KMS-11 (cell line): Measurements from ENCODE around the gene RPIA.
A peak's percentile ranks its signal among the peaks of the same experiment; 100 is the strongest.

ENCODE experiments used
- H2AFZ ChIP-seq: fragments of 200-600 bp; sonication (generic); 2 replicates; pipeline ENCODE4 v1.6.1; 2016; ENCODE audit warnings: antibody characterized with exemption, mixed run types, low read depth
- H3K27ac ChIP-seq: fragments of 200-600 bp; sonication (generic); 2 replicates; pipeline ENCODE4 v1.6.1; 2016; ENCODE audit warnings: mild to moderate bottlenecking, mixed run types
- H3K27me3 ChIP-seq: fragments of 200-600 bp; sonication (generic); 2 replicates; pipeline ENCODE4 v1.6.1; 2017; ENCODE audit warnings: mild to moderate bottlenecking, low read depth, mixed run types, moderate library complexity; ENCODE audit not compliant: insufficient read depth
- H3K36me3 ChIP-seq: fragments of 200-600 bp; sonication (generic); 2 replicates; pipeline ENCODE4 v1.6.1; 2017; ENCODE audit warnings: mild to moderate bottlenecking, mixed run types; ENCODE audit not compliant: insufficient read depth
- H3K4me1 ChIP-seq: fragments of 200-600 bp; sonication (generic); 2 replicates; pipeline ENCODE4 v1.6.1; 2016; ENCODE audit warnings: mild to moderate bottlenecking, low read depth, mixed run types; ENCODE audit not compliant: poor library complexity, severe bottlenecking
- H3K4me2 ChIP-seq: fragments of 200-600 bp; sonication (generic); 2 replicates; pipeline ENCODE4 v1.7.0; 2016; ENCODE audit warnings: mild to moderate bottlenecking, mixed run types
- H3K4me3 ChIP-seq: fragments of 200-600 bp; sonication (generic); IDR thresholded peaks from 2 replicates; pipeline ENCODE4 v1.6.1; 2017; ENCODE audit warnings: low read depth, low read length, mixed read lengths; ENCODE audit not compliant: insufficient read depth
- H3K79me2 ChIP-seq: fragments of 200-600 bp; sonication (generic); 2 replicates; pipeline ENCODE4 v1.6.1; 2016; ENCODE audit warnings: low read depth, mixed run types; ENCODE audit not compliant: insufficient read depth
- H3K9ac ChIP-seq: fragments of 200-600 bp; sonication (generic); 2 replicates; pipeline ENCODE4 v1.6.1; 2016; ENCODE audit warnings: mild to moderate bottlenecking, mixed run types
- H4K20me1 ChIP-seq: fragments of 200-600 bp; sonication (generic); 2 replicates; pipeline ENCODE4 v1.6.1; 2016; ENCODE audit warnings: mild to moderate bottlenecking, mixed run types; ENCODE audit not compliant: insufficient read depth
- TF ChIP-seq, protein P1 (sequence below): fragments of 200-600 bp; sonication (generic); conservative IDR thresholded peaks from 2 replicates; pipeline ENCODE4 v1.6.1; 2017; ENCODE audit warnings: low read depth, mild to moderate bottlenecking, antibody characterized with exemption, low read length, moderate library complexity, mixed read lengths

RPIA gene

DNA sequence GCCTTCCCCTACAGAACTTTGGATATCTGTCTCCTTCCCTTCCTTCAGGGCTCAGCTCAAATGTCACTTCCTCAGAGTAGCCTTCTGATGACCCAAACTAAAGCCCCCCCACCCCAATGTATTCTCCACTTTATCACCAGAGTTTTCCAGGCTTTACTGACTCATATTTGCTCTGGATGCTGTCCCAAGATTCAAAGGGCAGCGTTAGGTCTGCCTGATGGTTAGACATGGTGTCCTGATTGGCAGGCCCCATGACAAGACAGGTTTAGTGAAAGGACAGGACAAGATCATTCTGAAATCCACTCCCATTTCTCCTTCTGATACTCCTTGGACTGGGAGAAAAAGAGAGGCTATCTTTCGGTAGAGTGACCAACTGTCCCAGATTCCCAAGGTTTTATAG, 22.6 kb upstream of the RPIA start:
- Histone ChIP-seq H3K27me3 (no peaks in the 10 kb centered on the region), H3K79me2 (no peaks in the 10 kb centered on the region), H2AFZ (no peak overlapping the region), H3K4me1 (no peaks in the 10 kb centered on the region), H3K9ac (no peak overlapping the region), H3K4me3 (no peak overlapping the region), H3K36me3 (no peaks in the 10 kb centered on the region), H4K20me1 (no peaks in the 10 kb centered on the region), H3K27ac (no peak overlapping the region), H3K4me2 (no peak overlapping the region)
- TF ChIP-seq, protein P1, sequence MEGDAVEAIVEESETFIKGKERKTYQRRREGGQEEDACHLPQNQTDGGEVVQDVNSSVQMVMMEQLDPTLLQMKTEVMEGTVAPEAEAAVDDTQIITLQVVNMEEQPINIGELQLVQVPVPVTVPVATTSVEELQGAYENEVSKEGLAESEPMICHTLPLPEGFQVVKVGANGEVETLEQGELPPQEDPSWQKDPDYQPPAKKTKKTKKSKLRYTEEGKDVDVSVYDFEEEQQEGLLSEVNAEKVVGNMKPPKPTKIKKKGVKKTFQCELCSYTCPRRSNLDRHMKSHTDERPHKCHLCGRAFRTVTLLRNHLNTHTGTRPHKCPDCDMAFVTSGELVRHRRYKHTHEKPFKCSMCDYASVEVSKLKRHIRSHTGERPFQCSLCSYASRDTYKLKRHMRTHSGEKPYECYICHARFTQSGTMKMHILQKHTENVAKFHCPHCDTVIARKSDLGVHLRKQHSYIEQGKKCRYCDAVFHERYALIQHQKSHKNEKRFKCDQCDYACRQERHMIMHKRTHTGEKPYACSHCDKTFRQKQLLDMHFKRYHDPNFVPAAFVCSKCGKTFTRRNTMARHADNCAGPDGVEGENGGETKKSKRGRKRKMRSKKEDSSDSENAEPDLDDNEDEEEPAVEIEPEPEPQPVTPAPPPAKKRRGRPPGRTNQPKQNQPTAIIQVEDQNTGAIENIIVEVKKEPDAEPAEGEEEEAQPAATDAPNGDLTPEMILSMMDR, result no peak

DNA sequence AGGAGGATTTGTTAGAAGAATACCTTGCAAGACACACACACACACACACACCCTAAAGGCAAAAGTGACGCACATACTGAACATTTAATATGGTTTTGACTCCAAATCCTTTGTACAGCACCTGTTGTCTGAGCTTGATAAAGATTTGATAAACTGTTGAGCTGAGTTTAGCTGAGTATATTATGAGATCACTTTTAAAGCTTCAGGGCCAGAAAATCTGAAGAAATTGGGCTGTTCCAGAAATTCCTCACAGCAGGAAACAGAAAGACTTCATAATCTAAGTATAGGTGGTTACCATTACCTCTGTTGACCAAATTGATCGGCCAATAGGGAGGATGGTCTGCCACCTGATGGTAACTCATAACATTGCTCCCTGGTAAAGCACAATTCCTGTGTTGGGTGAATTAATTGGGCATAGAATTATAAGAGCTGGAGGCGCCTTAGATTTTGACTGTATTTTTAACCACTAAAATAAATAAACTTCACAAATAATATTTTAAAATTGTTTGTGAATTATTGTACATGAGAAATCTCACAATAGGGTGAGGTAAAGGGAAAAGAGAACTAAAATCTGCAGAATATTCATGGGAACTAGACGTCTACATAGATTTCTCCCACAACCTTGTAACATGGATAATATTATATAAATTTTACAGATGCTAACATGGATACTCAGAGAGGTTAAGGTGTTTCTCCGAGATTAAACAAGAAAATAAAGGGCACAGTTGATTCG, 21.8 kb upstream of the RPIA start:
- no peak overlapping the region for H3K27ac ChIP-seq
- no peak overlapping the region for H2AFZ ChIP-seq
- H3K4me3 ChIP-seq, result no peak overlapping the region
- H4K20me1 ChIP-seq, result no peaks in the 10 kb centered on the region
- no peaks in the 10 kb centered on the region for H3K27me3 ChIP-seq
- H3K4me1 ChIP-seq, result no peaks in the 10 kb centered on the region
- H3K4me2 ChIP-seq, result no peak overlapping the region
- TF ChIP-seq, protein P1, result peak; percentile 92
- H3K9ac ChIP-seq, result no peak overlapping the region
- H3K36me3 ChIP-seq, result no peaks in the 10 kb centered on the region
- no peaks in the 10 kb centered on the region for H3K79me2 ChIP-seq

DNA sequence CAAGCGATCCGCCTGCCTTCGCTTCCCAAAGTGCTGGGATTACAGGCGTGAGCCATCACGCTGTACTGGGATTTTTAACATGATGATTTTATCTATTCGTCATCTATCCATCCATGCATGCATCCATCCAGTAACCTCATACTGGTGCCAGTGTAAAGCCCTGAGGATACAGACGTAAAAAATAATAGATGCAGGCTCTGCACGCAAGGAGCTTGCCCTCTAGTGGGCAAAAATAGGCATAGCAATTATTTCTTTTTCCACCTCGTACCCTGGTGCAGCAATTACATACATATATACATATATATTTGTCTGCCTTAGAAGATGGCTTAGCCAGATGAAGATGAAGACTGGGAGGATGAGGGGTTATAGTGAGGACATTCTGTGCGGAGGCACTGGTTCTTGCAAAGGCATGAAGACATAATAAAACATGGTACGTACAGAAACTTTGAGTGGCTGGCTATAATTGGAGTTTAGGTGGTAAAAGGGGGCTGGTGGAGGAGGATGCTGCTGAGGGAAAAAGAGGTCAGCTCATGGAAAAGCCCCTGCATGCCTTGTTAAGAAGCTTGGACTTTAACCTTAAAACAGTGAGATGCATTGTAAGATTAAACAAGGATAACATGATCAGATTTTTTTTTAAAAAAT, 19.6 kb upstream of the RPIA start:
- TF ChIP-seq, protein P1, result peak; percentile 98
- H3K36me3 ChIP-seq, result no peaks in the 10 kb centered on the region
- H2AFZ ChIP-seq, result no peak overlapping the region
- H3K9ac ChIP-seq, result no peak overlapping the region
- H3K4me2 ChIP-seq, result no peak overlapping the region
- no peaks in the 10 kb centered on the region for H3K4me1 ChIP-seq
- H4K20me1 ChIP-seq, result no peaks in the 10 kb centered on the region
- no peaks in the 10 kb centered on the region for H3K79me2 ChIP-seq
- no peak overlapping the region for H3K27ac ChIP-seq
- no peaks in the 10 kb centered on the region for H3K27me3 ChIP-seq
- no peak overlapping the region for H3K4me3 ChIP-seq

DNA sequence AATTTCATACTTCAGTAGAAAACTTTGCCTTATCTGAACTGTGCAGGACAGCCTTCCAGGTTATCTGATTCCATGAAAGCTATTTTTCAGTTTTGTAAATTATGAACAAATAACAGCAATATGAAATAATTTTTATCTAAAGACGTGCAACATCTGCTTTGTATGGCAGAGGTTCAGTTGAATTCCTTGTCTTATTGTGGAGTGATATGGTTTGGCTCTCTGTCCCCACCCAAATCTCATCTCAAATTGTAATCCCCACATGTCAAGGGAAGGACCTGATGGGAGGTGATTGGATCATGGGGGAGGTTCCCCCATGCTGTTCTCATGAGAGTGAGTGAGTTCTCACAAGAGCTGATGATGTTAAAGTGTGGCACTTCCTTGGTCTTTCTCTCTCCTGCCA, 18.1 kb upstream of the RPIA start:
- TF ChIP-seq, protein P1, result no peak
- Histone ChIP-seq H3K9ac (no peak overlapping the region), H3K27me3 (no peaks in the 10 kb centered on the region), H2AFZ (no peak overlapping the region), H3K4me3 (no peak overlapping the region), H3K79me2 (no peaks in the 10 kb centered on the region), H3K4me2 (no peak overlapping the region), H3K27ac (no peak overlapping the region), H3K4me1 (no peaks in the 10 kb centered on the region), H4K20me1 (no peaks in the 10 kb centered on the region), H3K36me3 (no peaks in the 10 kb centered on the region)
